ENCODE data around the gene LIMA1.

- TF ChIP-seq CTCF (IDR thresholded peaks at IDR 0.05) (no peak), POLR2A (IDR thresholded peaks at IDR 0.05) (no peak)
These were observed 96.0 kb downstream of the LIMA1 start for GRCh38 chr12:50187084-50187900.

Data from transverse colon (tissue), 3 donors.